Pancreas (tissue), 10 donors: Measurements from ENCODE around the gene RBMS2. TPM values are rescaled to one million over a fixed set of nuclear protein-coding genes. Genes with fewer than 3 reads are reported as not detected.

Source experiments
- ATAC-seq, 4 donors: fragments of 200-7000 bp; cut with Tn5 transposase; one replicate each; pipeline versions ENCODE4 v1.8.0 to v1.9.1; 2020; ENCODE audit warnings: mild to moderate bottlenecking in 4 of 4, moderate library complexity in 4 of 4
- DNase-seq, 6 donors: peaks; one replicate each; pipeline ENCODE4 v3.0.0-alpha.2; 2020
- FAIRE-seq: peaks from 2 replicates; lab custom pipeline; 2012; peaks lifted over from hg19 to GRCh38; lab: Jason Lieb, UNC
- H3K27ac ChIP-seq, 4 donors: fragments of 200-600 bp; sonication (generic); 1 replicate in 3 of 4; 2 replicates in 1 of 4; pipeline versions ENCODE4 v1.5.0 to v1.8.0; 2020
- H3K27me3 ChIP-seq, 4 donors: fragments of 200-600 bp; one replicate each; pipeline ENCODE4 v1.8.0; 2021
- H3K36me3 ChIP-seq, 3 donors: fragments of 200-600 bp; sonication (generic) in 1 of 3; one replicate each; pipeline versions ENCODE4 v1.5.0 to v1.8.0; 2020 to 2021
- H3K4me1 ChIP-seq, 3 donors: fragments of 200-600 bp; one replicate each; pipeline ENCODE4 v1.8.0; 2021
- H3K4me3 ChIP-seq, 4 donors: fragments of 200-600 bp; sonication (generic) in 2 of 4; one replicate each; pipeline versions ENCODE4 v1.5.0 to v1.8.0; 2020 to 2021
- H3K9me3 ChIP-seq, 4 donors: fragments of 200-600 bp; one replicate each; pipeline ENCODE4 v1.8.0; 2021
- WGBS, 2 donors: extraction: QIAGEN DNeasy Blood & Tissue Kit; methylation state at CpG; one replicate each; pipeline ENCODE4 v1.1.7; 2013; 5-methylcytosine and 5-hydroxymethylcytosine counted together
- intact Hi-C, 3 donors: fragments of 100-400 bp; cut with DNase I; formaldehyde crosslinking; loops; one replicate each; pipeline versions ENCODE4 v1.11.1 to v1.14.2; 2022
- polyA plus RNA-seq, 2 donors: library from polyadenylated mRNA; stranded (reverse); fragments of 200-250 nt; gene quantifications; one replicate each; pipeline ENCODE4 v1.2.3, GENCODE V29; 2013
- total RNA-seq, 6 donors: library from RNA; stranded (reverse); fragmentation: NEBNext Ultra II Directional in 4 of 6; extraction: Animal tissue kit (Norgen Biotek cat#: 25700) in 4 of 6; gene quantifications; one replicate each; pipeline versions ENCODE4 v1.2.1 to v1.2.4, GENCODE V29; 2021 to 2023
- TF ChIP-seq, protein P1 (sequence below), 4 donors: fragments of 200-600 bp; sonication (generic) in 3 of 4; IDR thresholded peaks; one replicate each; pipeline versions ENCODE4 v1.5.0 to v1.8.0; 2021; ENCODE audit warnings: antibody characterized with exemption in 4 of 4
- donor health status: healthy with polysubstance abuse.
- donor health status: DM: no; HTN: no; CAD: no; lungs with moderate emphysema.
- donor health status: DM: no; HTN: no; CAD: no.
- donor health status: control.
- donor health status: control.
- donor health status: Bipolar disorder and iron deficiency.
- donor health status: DM: yes; HTN: yes; CAD: no.
- donor health status: DM: no; HTN: no; CAD: no.
- donor health status: DM: no; HTN: no; CAD: no.
- donor health status: DM: yes; HTN: yes; CAD: no.

The RBMS2 gene
- total and polyA plus RNA-seq, 8 donors: 5.4 to 30.8 (median 10.4) TPM

GRCh38 chr12:56631790-56632700 lies 110.4 kb downstream of the RBMS2 start:
- TF ChIP-seq, protein P1, sequence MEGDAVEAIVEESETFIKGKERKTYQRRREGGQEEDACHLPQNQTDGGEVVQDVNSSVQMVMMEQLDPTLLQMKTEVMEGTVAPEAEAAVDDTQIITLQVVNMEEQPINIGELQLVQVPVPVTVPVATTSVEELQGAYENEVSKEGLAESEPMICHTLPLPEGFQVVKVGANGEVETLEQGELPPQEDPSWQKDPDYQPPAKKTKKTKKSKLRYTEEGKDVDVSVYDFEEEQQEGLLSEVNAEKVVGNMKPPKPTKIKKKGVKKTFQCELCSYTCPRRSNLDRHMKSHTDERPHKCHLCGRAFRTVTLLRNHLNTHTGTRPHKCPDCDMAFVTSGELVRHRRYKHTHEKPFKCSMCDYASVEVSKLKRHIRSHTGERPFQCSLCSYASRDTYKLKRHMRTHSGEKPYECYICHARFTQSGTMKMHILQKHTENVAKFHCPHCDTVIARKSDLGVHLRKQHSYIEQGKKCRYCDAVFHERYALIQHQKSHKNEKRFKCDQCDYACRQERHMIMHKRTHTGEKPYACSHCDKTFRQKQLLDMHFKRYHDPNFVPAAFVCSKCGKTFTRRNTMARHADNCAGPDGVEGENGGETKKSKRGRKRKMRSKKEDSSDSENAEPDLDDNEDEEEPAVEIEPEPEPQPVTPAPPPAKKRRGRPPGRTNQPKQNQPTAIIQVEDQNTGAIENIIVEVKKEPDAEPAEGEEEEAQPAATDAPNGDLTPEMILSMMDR (IDR thresholded peaks at IDR 0.05): no peak
- H3K4me1 ChIP-seq: peaks cover 0 to 27% (median 5%) of the 10 kb centered on the region in 3 donors
- intact Hi-C loops: no loop called here
- H3K4me3 ChIP-seq: peak overlapping the region in 2 of 4 donors; percentile 14 to 86
- H3K9me3 ChIP-seq: no peaks in the 10 kb centered on the region
- H3K27me3 ChIP-seq: no peaks in the 10 kb centered on the region
- 6% methylated on average over 13 of the region's 13 CpGs for WGBS, 2 donors
- DNase-seq (peak; percentile 59 to 84 (median 74)), ATAC-seq (peak in 1 of 4 donors; percentile 13), FAIRE-seq (no peak)
- H3K27ac ChIP-seq: peak overlapping the region in 2 of 4 donors; percentile 42 to 67
- H3K36me3 ChIP-seq: no peaks in the 10 kb centered on the region

- no peak for ATAC-seq
- peak in 1 of 6 donors; percentile 28 for DNase-seq
Measured at GRCh38 chr12:56632701-56633467, 111.3 kb downstream of the RBMS2 start.

DNA sequence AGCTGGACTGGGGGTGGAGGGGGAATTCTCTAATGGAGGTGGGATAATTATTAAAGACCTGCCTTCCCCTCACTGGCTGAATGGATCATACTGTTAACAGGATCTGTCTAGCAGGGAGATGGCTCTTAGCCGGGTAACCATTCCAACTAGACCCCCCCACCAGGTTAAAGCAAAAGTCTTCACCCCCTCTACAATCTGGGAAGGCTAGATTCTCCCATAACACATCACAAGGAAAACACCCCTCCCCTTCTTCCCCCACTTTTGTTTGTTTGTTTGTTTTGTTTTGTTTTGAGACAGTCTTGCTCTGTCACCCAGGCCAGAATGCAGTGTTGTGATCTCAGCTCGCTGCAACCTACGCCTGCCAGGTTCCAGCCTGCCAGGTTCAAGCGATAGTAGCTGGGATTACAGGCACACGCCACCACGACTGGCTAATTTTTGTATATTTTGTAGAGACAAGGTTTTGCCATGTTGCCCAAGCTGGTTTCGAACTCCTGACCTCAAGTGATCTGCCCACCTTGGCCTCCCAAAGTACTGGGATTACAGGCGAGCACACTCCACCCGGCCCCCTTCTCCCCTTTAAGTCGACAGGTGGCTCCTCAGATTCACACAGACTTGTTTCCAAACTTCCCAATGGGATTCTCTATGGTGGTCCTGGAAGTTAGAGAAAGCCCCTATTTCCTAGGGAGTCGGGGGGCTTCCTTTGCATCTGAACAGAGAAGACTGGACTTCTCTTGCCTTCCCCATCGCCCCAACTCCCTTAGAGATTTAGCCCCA lies 112.0 kb downstream of the RBMS2 start:
- ATAC-seq (no peak), DNase-seq (no peak), FAIRE-seq (no peak)
- 13 to 17% methylated on average over 12 of the region's 12 CpGs for WGBS, 2 donors
- H3K4me3 ChIP-seq: peak overlapping the region; percentile 39 to 86 (median 62)
- no peaks in the 10 kb centered on the region for H3K27me3 ChIP-seq
- TF ChIP-seq, protein P1 (IDR thresholded peaks at IDR 0.05): no peak
- no peaks in the 10 kb centered on the region for H3K9me3 ChIP-seq
- peak overlapping the region; percentile 70 to 97 (median 90) for H3K27ac ChIP-seq
- H3K4me1 ChIP-seq: peaks cover 5 to 28% (median 15%) of the 10 kb centered on the region in 3 donors
- H3K36me3 ChIP-seq: peaks cover 3 to 13% (median 11%) of the 10 kb centered on the region in 3 donors
- intact Hi-C loops: no loop called here

More at GRCh38 chr12:56632701-56633467, 111.3 kb downstream of the RBMS2 start:
- H3K27ac ChIP-seq: peak overlapping the region in 2 of 4 donors; percentile 42 to 97
- H3K27me3 ChIP-seq: no peaks in the 10 kb centered on the region
- H3K36me3 ChIP-seq: peaks cover 0 to 6% (median 4%) of the 10 kb centered on the region in 3 donors
- TF ChIP-seq, protein P1 (IDR thresholded peaks at IDR 0.05): no peak
- FAIRE-seq: no peak
- WGBS, 2 donors: 51 to 59% methylated on average over 4 of the region's 4 CpGs
- H3K4me3 ChIP-seq: peak overlapping the region in 2 of 4 donors; percentile 14 to 86
- intact Hi-C loops: no loop called here
- H3K4me1 ChIP-seq: peaks cover 5 to 34% (median 14%) of the 10 kb centered on the region in 3 donors
- no peaks in the 10 kb centered on the region for H3K9me3 ChIP-seq

DNA sequence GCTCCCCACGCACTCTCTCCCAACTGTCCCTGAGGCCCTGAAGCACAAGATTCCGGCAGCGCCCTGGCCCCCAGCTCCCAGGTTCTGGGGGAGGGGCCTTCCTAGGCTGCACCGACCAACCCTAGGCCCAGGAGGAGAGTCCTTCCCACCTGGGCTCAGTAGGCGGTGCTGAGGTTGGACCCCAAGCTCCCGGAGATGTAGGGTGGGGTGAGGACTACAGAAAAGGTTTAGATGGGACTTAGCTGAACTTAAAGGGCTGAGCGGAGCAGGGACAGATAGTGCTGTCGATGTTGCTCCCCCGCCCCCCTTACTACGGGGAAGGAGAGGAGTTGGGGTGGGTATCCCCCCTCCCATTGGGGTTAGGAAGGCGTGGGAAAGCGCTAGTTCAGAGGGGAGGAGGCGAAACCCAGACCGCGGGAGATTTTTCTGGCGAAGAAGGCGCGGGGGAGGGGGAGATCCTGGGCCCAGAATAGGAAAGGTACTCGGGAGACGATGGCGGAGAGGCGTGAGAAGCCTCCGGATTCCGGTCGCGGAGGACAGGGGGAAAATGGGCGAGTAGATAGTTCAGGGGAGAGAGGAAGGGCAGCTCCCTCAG lies 112.7 kb downstream of the RBMS2 start:
- H3K4me3 ChIP-seq: peak overlapping the region; percentile 39 to 86 (median 62)
- intact Hi-C loops: no loop called here
- WGBS, 2 donors: 1% methylated on average over 26 to 27 of the region's 27 CpGs

More for the DNA sequence above, 112.7 kb downstream of the RBMS2 start:
- FAIRE-seq (no peak), DNase-seq (peak; percentile 72 to 84 (median 81)), ATAC-seq (peak; percentile 19 to 30 (median 28))
- peaks cover 3 to 20% (median 18%) of the 10 kb centered on the region in 3 donors for H3K36me3 ChIP-seq
- H3K9me3 ChIP-seq: no peaks in the 10 kb centered on the region
- H3K27me3 ChIP-seq: no peaks in the 10 kb centered on the region
- peaks cover 5 to 28% (median 15%) of the 10 kb centered on the region in 3 donors for H3K4me1 ChIP-seq
- peak overlapping the region; percentile 70 to 97 (median 90) for H3K27ac ChIP-seq
- TF ChIP-seq, protein P1 (IDR thresholded peaks at IDR 0.05): no peak
